H9 (cell line): ENCODE results near the gene DDI1. TPM values are rescaled to one million over a fixed set of nuclear protein-coding genes. Genes with fewer than 3 reads are reported as not detected.

ENCODE experiments used
- DNase-seq: peaks from one replicate; pipeline ENCODE4 v3.0.0-alpha.2; 2017
- H2AFZ ChIP-seq: one replicate; pipeline ENCODE4 v1.6.1; 2013; ENCODE audit warnings: mild to moderate bottlenecking, low read length, control low read depth, moderate library complexity
- H2AK5ac ChIP-seq: 2 replicates; pipeline ENCODE4 v1.6.1; 2013; ENCODE audit warnings: low read length, control low read depth, mixed read lengths; ENCODE audit not compliant: insufficient read length
- H2BK120ac ChIP-seq: one replicate; pipeline ENCODE4 v1.6.1; 2013; ENCODE audit warnings: low read depth, mild to moderate bottlenecking, low read length, control low read depth, inconsistent platforms; ENCODE audit not compliant: poor library complexity, severe bottlenecking
- H2BK12ac ChIP-seq: 2 replicates; pipeline ENCODE4 v1.6.1; 2013; ENCODE audit warnings: low read length, control low read depth, mixed read lengths, low read depth; ENCODE audit not compliant: insufficient read length
- H2BK15ac ChIP-seq: 2 replicates; pipeline ENCODE4 v1.6.1; 2013; ENCODE audit warnings: low read depth, low read length, control low read depth
- H2BK20ac ChIP-seq: one replicate; pipeline ENCODE4 v1.6.1; 2013; ENCODE audit warnings: low read depth, mild to moderate bottlenecking, low read length, control low read depth, inconsistent platforms; ENCODE audit not compliant: poor library complexity, severe bottlenecking
- H2BK5ac ChIP-seq: 2 replicates; pipeline ENCODE4 v1.6.1; 2013; ENCODE audit warnings: low read length, control low read depth, mixed read lengths; ENCODE audit not compliant: insufficient read length
- H3K14ac ChIP-seq: 2 replicates; pipeline ENCODE4 v1.6.1; 2013; ENCODE audit warnings: low read length, control low read depth; ENCODE audit not compliant: insufficient read depth
- H3K18ac ChIP-seq: 2 replicates; pipeline ENCODE4 v1.6.1; 2013; ENCODE audit warnings: low read depth, mild to moderate bottlenecking, mixed read lengths, low read length, control low read depth; ENCODE audit not compliant: insufficient read length
- H3K23ac ChIP-seq: 2 replicates; pipeline ENCODE4 v1.6.1; 2013; ENCODE audit warnings: low read length, control low read depth, mixed read lengths, low read depth; ENCODE audit not compliant: insufficient read length
- H3K23me2 ChIP-seq: 2 replicates; pipeline ENCODE4 v1.6.1; 2013; ENCODE audit warnings: low read depth, mild to moderate bottlenecking, mixed read lengths, low read length, control low read depth; ENCODE audit not compliant: insufficient read length, poor library complexity, severe bottlenecking
- H3K27ac ChIP-seq: 2 replicates; pipeline ENCODE4 v1.5.1; 2013; ENCODE audit warnings: low read length, control low read depth, mixed read lengths, low read depth; ENCODE audit not compliant: insufficient read length
- H3K27me3 ChIP-seq: 2 replicates; pipeline ENCODE4 v1.6.1; 2013; ENCODE audit warnings: low read length, control low read depth, inconsistent platforms; ENCODE audit not compliant: insufficient read depth
- H3K4ac ChIP-seq: 2 replicates; pipeline ENCODE4 v1.6.1; 2013; ENCODE audit warnings: low read depth, mild to moderate bottlenecking, control low read depth, inconsistent platforms, low read length, moderate library complexity
- H3K4me1 ChIP-seq: 2 replicates; pipeline ENCODE4 v1.6.1; 2013; ENCODE audit warnings: low read length, control low read depth, inconsistent platforms; ENCODE audit not compliant: insufficient read depth
- H3K4me2 ChIP-seq: 2 replicates; pipeline ENCODE4 v1.6.1; 2013; ENCODE audit warnings: low read length, control low read depth, mixed read lengths; ENCODE audit not compliant: insufficient read length, insufficient read depth
- H3K56ac ChIP-seq: 2 replicates; pipeline ENCODE4 v1.6.1; 2013; ENCODE audit warnings: low read depth, mild to moderate bottlenecking, mixed read lengths, low read length, control low read depth; ENCODE audit not compliant: insufficient read length
- H3K79me1 ChIP-seq: 2 replicates; pipeline ENCODE4 v1.6.1; 2013; ENCODE audit warnings: low read depth, mild to moderate bottlenecking, moderate library complexity, low read length, control low read depth, inconsistent platforms; ENCODE audit not compliant: insufficient read depth, poor library complexity, severe bottlenecking
- H3K79me2 ChIP-seq: 2 replicates; pipeline ENCODE4 v1.6.1; 2013; ENCODE audit warnings: low read length, control low read depth, inconsistent platforms; ENCODE audit not compliant: insufficient read depth
- H3K9ac ChIP-seq: 2 replicates; pipeline ENCODE4 v1.6.1; 2013; ENCODE audit warnings: low read length, control low read depth, mixed read lengths; ENCODE audit not compliant: insufficient read length; ENCODE audit errors: extremely low read depth
- H3K9me3 ChIP-seq: one replicate; pipeline ENCODE4 v1.6.1; 2013; ENCODE audit warnings: low read depth, low read length, inconsistent platforms; ENCODE audit not compliant: control insufficient read depth
- H3T11ph ChIP-seq: one replicate; pipeline ENCODE4 v1.6.1; 2013; ENCODE audit warnings: mild to moderate bottlenecking, low read length, control low read depth, inconsistent platforms
- H4K20me1 ChIP-seq: one replicate; pipeline ENCODE4 v1.6.1; 2013; ENCODE audit not compliant: control insufficient read depth, insufficient read length, insufficient read depth
- H4K5ac ChIP-seq: 2 replicates; pipeline ENCODE4 v1.6.1; 2013; ENCODE audit warnings: low read depth, mild to moderate bottlenecking, mixed read lengths, low read length, control low read depth; ENCODE audit not compliant: insufficient read length
- H4K8ac ChIP-seq: replicated peaks from 2 replicates; pipeline ENCODE4 v1.6.1; 2013; ENCODE audit warnings: low read length, control low read depth, mixed read lengths, low read depth; ENCODE audit not compliant: insufficient read length
- H4K91ac ChIP-seq: 2 replicates; pipeline ENCODE4 v1.6.1; 2013; ENCODE audit warnings: low read depth, mild to moderate bottlenecking, moderate library complexity, mixed read lengths, low read length, control low read depth; ENCODE audit not compliant: insufficient read length
- H3K27ac Mint-ChIP-seq, 3 experiments: 2 replicates in 2 of 3; 3 replicates in 1 of 3; pipeline ENCODE4 v1.8.0; 2020 to 2021; ENCODE audit warnings: mixed read lengths in 3 of 3, mild to moderate bottlenecking in 1 of 3, moderate library complexity in 1 of 3
- H3K27me3 Mint-ChIP-seq: 2 replicates; pipeline ENCODE4 v1.8.0; 2021; ENCODE audit warnings: low read depth, mild to moderate bottlenecking, moderate library complexity, mixed read lengths
- H3K36me3 Mint-ChIP-seq, 3 experiments: 2 replicates in 2 of 3; 3 replicates in 1 of 3; pipeline ENCODE4 v1.8.0; 2020 to 2021; ENCODE audit warnings: low read depth in 3 of 3, mixed read lengths in 3 of 3; ENCODE audit not compliant: insufficient read depth in 1 of 3
- H3K4me1 Mint-ChIP-seq, 2 experiments: 2 replicates each; pipeline ENCODE4 v1.8.0; 2020; ENCODE audit warnings: mixed read lengths in 2 of 2
- H3K4me3 Mint-ChIP-seq, 2 experiments: 2 replicates in 1 of 2; 3 replicates in 1 of 2; pipeline ENCODE4 v1.8.0; 2020 to 2021; ENCODE audit warnings: mild to moderate bottlenecking in 2 of 2, mixed read lengths in 2 of 2, moderate library complexity in 1 of 2
- H3K9me3 Mint-ChIP-seq, 2 experiments: 2 replicates in 1 of 2; 3 replicates in 1 of 2; pipeline ENCODE4 v1.8.0; 2020; ENCODE audit warnings: mild to moderate bottlenecking in 2 of 2, mixed read lengths in 2 of 2, moderate library complexity in 1 of 2
- CTCF ChIP-seq: fragments of 200-600 bp; sonication (generic); conservative IDR thresholded peaks from 3 replicates; pipeline ENCODE4 v1.8.0; 2021; ENCODE audit warnings: antibody characterized with exemption, mild to moderate bottlenecking
- WGBS: extraction: QIAGEN DNeasy Blood & Tissue Kit; methylation state at CpG from one replicate; pipeline ENCODE4 v1.1.7; 2013; ENCODE audit warnings: missing lambda C conversion rate, low lambda C conversion rate, mixed read lengths; ENCODE audit not compliant: insufficient read length; ENCODE audit errors: extremely low coverage; 5-methylcytosine and 5-hydroxymethylcytosine counted together
- total RNA-seq: library from RNA; stranded (reverse); gene quantifications from 2 replicates; pipeline ENCODE4 v1.2.1, GENCODE V29; 2021

The DDI1 gene
- total RNA-seq, 1 experiment from 2014 or later: not detected

- Mint-ChIP-seq H3K4me1 (no peaks in the 10 kb centered on the region), H3K9me3 (no peaks in the 10 kb centered on the region), H3K36me3 (no peaks in the 10 kb centered on the region; a peak in 1 of 7 replicates), H3K27ac (no peak overlapping the region), H3K27me3 (no peaks in the 10 kb centered on the region), H3K4me3 (no peak overlapping the region)
- H2AK5ac ChIP-seq: no peak overlapping the region
- H3K23ac ChIP-seq: no peak overlapping the region
- no peak overlapping the region for H3K4me2 ChIP-seq
- H2BK120ac ChIP-seq: no peak overlapping the region
- H3K27ac ChIP-seq: no peak overlapping the region
- H3K4me1 ChIP-seq: no peaks in the 10 kb centered on the region
- H3K14ac ChIP-seq: no peak overlapping the region
- H4K20me1 ChIP-seq: no peaks in the 10 kb centered on the region
- no peaks in the 10 kb centered on the region for H3K23me2 ChIP-seq
- H3T11ph ChIP-seq: no peak overlapping the region
- no peak overlapping the region for H2BK20ac ChIP-seq
- no peak overlapping the region for H3K9ac ChIP-seq
- WGBS: no CpG with 5 or more reads among the region's 3 CpGs
- no peak overlapping the region for H2BK15ac ChIP-seq
- H3K4ac ChIP-seq: no peak overlapping the region
- TF ChIP-seq CTCF: no peak
- no peak for DNase-seq
- no peaks in the 10 kb centered on the region for H3K79me1 ChIP-seq
- no peak overlapping the region for H4K91ac ChIP-seq
- no peaks in the 10 kb centered on the region for H3K27me3 ChIP-seq
- H3K9me3 ChIP-seq: no peaks in the 10 kb centered on the region
- H2AFZ ChIP-seq: no peak overlapping the region
- H2BK5ac ChIP-seq: no peak overlapping the region
- H3K18ac ChIP-seq: no peak overlapping the region
- H2BK12ac ChIP-seq: no peak overlapping the region
- H3K56ac ChIP-seq: no peak overlapping the region
- no peak overlapping the region for H4K8ac ChIP-seq
- no peaks in the 10 kb centered on the region for H3K79me2 ChIP-seq
- no peak overlapping the region for H4K5ac ChIP-seq
Measured at GRCh38 chr11:104015649-104016415, 20.6 kb upstream of the DDI1 start.
